GM10847 (cell line): ENCODE data around the gene TBC1D22A.

Source experiments
- POLR2A ChIP-seq: IDR thresholded peaks from 2 replicates; pipeline ENCODE4 v1.6.1; 2011; ENCODE audit not compliant: insufficient read length; ENCODE audit errors: extremely low read depth

TBC1D22A gene

DNA sequence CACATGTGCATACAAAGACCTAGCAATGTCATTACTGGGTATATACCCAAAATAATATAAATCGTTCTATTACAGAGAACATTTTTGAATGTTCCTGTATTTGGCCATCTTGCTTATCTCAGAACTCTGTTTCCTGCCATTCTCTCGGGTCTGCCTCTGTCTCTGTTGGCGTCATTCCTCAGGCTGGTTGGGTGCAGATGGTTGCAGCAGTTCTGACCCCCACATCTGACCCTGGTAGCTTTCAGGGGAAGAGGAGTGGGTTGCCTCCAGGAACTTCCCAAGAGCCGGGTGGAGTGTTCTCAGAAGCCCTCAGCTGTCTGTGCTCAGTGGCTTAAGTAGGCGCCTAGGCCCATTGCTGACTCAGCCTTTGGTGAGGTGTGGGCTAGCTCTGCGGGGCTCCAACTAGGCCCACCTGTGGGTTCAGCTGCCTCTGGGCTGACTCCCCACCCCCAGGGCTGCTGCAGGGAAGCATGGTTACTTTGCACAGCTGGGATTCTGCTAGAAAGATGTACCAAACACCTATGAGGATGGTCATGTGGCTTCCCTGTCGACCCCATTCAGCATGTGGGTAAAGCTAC lies 114.0 kb downstream of the TBC1D22A start:
- TF ChIP-seq POLR2A, result no peak

DNA sequence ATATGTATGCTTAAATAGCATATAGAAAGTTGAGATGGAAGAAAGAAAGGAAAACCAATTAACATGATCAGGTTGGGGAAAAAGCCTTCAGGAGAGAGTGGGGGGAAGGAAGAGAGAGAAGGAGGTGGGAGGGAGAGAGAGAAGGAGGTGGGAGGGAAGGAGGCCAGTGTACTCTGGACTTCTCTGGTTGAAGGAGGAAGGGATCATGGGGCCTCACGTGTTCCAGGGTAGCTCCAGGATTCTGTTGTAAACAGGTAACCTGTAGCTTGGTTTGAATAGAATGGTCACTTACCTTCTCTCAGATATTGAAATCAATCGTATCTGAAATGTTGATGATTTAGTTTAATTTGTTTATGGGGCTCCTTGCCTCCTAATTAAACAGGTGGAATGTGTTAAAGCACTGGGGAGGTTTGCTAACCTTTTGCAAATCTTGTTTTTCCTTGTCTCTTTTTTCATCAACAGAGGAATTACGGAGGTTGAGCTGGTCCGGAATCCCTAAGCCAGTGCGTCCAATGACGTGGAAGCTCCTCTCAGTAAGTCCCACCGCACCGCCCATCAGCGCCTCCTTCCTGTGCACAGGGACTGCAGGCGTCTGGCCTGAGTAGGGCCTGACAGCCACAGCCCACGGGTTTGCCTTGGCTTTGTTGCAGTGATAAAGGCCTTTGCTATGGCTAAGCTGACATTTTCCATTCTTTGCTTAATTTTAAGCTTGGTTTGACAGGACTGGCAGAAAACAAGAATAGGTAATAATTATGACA lies 115.9 kb downstream of the TBC1D22A start:
- TF ChIP-seq POLR2A, result no peak

DNA sequence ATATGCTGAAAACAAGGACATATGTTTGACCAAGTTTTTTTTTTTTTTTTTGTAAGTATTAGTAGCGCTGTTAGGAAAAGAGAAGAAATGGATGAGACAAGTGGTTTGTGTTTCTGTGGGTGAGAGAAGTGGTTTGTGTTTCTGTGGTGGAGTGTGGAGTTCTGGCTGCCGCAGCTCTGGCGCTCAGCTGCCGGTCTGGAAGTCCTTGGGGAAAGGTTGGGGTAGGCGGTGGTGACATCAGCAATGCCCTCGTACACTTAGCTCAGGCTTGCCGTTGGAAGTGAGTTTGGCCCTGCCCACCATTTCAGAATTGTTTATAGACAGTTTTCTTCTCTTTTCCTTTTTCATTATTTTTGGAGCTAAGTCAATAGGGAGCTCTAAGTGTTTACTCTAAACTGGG lies 116.6 kb downstream of the TBC1D22A start:
- TF ChIP-seq POLR2A, result no peak

DNA sequence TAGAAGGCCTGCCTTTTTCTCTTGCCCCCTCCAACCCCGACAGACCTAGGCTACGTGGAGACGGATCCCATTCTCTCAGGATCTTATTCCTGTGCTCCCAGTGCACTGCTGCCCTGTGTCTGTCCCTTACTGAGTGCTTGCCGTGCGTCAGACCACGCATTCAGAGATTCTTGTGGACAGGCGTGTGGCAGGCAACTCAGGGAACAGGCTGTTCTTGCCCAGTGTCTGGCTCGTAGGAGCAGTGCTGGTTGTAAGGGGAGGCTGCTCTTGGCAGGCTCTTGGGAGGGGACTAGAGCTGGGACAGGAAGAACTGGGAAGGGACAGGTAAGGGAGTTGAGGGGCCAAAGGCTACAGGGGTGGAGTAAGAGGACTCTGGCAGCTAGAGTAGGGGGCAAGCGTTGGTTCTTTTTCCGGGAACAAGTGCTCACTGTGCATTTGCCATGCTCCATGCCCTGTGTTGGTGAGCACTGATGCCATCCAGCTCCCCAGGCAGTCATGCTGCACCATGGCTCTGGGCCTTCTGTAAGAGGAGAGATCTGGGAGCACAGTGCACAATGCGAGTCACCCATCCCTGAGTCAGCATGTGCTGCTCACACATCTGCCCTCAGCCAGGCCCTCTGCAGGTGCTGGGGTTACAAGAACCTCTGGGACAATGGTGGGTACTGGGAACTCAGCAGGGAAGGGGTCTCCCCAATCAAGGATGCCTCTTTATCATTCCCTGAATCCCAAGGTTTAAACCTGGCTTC lies 119.1 kb downstream of the TBC1D22A start:
- TF ChIP-seq POLR2A, result no peak

DNA sequence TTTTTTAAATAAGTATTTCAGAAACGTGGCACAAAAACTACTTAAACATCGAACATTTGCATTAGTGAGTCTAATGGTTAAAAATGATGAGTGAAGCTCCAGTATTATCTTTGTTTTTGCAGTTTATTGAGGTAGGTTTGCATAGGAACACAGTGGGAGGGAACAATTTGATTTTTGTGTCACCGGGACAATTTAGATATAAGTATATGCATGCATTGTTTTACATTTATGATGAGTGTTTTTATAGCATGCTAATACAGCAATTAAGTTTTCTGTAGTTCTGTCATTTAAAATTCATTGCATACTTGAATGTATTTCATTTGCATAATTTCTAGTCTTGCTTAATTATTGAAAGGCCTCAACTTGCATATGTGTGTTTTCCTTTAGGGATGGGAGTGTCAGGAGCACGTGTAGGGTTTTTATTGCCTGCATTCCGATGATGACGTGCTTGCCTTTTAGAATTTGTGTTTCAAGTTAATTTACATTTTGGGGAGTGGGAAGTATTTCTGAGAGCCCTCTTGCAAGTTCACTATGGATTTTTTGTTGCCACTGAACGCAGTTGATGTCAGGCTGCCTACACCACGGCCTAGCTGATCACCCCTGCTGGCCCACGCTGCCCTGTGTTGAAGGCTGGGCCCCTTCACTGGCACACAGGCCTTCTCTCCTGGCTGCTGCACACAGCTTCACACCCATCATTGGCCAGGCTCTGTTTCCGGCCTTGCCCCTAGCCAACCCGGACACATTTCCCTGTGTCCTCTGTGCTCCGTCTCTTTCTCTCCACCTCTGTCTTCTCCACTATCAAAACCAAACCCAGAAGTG lies 120.9 kb downstream of the TBC1D22A start:
- TF ChIP-seq POLR2A, result no peak

DNA sequence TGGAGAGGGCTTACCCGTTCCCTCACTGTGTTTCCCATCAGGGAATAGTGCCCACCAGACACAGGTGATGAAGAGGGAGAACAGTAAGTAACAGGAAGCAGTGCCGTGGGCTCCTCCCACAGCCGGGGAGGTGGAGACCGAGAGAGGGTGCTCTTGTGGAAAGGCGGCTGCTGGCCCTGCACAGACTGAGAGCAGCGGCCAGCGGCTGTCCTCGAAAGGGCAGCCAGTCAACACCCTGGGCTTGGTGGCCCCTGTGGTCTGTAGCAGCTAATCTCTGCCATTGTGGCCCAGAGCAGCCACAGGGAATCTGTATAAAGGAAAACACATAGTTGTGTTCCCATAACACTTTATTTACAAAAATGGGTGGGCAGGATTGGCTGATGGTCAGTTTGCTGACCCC lies 121.9 kb downstream of the TBC1D22A start:
- TF ChIP-seq POLR2A, result no peak

DNA sequence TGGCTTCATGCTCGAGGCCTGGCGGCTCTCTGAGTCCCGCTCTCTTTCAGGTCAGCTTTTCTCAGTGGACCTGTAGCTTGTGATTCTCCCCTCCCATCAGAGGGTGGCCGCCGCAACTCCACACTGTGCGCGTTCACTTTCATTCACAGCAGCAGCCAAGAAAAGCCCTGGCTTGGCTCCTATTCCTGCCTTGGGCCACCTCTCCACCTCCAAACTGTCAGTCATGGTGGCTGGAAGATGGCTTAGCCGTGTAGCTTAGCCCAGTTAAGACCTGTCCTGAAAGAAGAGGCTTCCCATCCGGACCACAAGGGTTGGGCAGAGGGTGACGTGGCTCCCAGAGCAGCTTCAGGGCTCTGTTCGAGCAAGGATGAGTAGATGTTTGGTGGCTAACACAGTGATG lies 125.5 kb downstream of the TBC1D22A start:
- no peak for TF ChIP-seq POLR2A

DNA sequence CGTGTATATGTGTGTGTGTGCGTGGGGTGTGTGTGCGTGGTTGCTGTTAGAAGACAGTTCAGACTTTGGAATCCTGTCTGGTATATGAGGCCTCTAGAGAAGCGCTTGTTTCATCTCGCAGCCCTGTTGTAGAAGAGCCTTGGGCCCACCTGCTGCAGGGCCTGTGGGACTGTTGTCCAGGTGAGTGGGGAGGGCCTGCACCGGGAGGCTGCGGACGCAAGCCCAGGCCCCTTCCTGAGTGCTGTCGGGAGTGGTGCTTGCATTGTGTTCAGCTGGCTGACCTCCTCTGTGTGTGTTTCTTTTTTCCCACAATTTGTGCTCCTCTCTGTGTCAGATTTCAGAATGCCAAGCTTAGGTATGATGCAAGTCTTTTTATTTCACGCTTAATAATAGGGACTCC lies 128.4 kb downstream of the TBC1D22A start:
- TF ChIP-seq POLR2A, result no peak

DNA sequence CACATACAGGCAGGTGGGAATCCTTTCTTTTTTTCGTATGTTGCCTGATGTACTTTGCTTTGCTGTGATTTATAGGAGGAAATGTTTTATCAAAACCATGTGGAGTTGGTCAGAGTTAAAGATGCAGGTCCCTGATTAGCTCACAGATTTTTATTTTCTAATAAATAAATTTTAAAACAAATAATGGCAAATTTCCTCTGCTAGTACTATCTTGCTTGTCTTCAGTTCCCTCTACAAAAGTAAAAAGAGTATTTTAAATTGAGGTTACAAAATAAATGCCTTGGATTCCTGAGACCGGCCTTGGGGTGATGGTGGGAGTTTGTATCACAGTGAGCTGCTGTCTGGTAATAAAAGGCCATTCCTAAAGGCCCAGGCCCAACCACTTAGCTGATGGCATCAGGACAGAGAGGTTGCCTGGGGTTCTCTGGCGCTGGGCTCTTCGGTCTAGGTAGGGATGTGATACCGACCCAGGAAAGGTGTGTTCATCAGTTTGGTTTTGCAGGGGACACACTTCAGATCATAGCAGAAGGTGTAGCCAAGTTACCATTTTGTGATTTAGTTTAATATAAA lies 129.0 kb downstream of the TBC1D22A start:
- TF ChIP-seq POLR2A, result no peak

DNA sequence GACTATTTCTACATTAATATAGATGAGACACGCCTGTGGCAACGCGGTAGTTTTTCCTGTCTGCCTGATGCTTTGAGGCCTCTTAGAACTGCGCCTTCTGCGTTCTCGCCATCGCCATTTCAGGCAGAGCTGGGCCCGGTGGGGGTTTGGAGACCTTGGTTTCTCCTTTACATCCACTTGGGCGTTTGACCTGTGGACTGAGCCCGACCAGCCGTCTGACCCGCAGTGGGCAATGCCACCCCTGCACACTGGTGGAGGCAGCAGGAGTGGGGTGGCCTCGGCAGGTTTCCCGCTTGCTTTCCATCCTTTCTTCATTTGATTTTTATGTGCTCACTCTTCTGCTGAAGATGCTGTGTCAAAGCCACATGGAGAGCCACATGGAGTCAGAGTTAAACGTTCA lies 130.4 kb downstream of the TBC1D22A start:
- no peak for TF ChIP-seq POLR2A

DNA sequence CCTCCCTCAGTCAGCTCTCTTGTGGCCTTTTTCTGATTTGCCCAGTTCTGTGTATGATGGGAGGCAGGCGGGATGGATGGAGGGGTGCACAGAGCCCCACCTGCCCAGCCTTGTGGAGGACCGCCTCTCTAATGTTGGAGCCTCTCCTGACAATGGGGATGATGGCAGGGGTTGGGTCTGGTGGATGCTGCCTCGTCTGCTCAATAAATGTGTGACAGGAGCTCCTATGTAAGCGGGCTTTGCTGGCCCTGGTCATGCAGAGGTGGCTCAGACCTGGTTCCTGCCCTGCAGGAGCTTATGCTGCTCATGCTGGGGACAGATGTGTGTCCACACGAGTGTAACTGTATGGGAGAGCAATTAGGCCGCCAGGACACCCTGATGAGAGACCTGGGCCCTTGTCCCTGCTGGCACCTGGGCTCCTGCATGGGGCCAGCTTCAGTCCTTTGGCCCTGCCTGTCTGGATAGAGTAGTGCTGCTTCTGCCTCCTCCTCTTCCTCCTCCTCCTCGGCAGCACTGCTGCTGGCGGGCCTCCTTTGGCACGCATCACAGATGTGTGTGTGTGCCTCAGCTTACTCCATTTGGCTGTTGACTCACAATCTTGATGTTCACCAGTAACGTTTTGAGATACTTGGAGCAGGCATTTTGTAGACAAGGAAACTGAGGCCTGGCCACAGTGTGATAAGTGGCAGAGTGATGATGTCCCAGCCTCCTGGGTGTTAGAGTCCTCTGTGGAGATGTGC lies 131.0 kb downstream of the TBC1D22A start:
- TF ChIP-seq POLR2A, result no peak

DNA sequence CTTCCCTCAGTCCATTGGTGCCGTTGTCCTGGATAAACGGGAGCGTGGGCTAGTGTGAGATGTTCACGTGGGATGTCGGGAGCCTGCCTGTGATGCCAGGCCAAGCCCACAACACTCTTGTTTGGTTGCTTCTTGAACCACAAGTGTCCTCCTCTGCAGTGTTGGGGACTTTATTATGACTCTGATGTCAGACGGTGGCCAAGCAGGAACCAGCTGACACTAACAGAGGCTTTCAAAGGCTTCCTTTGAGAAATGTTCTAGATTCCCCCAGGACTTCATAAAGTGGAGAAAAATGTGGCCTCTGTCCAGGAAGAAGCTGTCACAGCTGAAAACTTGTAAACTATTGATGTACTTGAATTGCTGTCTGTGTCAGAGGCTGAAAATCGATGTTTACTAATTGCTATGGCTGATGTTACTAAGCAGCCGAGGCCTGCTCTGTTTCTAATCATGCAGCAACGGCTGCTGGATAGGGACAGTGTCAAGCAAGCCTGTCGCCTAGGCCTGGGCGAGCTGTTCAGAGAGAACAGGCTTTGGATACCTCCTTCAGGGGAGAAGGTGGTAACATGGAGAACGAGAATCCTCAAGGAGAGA lies 131.7 kb downstream of the TBC1D22A start:
- no peak for TF ChIP-seq POLR2A

DNA sequence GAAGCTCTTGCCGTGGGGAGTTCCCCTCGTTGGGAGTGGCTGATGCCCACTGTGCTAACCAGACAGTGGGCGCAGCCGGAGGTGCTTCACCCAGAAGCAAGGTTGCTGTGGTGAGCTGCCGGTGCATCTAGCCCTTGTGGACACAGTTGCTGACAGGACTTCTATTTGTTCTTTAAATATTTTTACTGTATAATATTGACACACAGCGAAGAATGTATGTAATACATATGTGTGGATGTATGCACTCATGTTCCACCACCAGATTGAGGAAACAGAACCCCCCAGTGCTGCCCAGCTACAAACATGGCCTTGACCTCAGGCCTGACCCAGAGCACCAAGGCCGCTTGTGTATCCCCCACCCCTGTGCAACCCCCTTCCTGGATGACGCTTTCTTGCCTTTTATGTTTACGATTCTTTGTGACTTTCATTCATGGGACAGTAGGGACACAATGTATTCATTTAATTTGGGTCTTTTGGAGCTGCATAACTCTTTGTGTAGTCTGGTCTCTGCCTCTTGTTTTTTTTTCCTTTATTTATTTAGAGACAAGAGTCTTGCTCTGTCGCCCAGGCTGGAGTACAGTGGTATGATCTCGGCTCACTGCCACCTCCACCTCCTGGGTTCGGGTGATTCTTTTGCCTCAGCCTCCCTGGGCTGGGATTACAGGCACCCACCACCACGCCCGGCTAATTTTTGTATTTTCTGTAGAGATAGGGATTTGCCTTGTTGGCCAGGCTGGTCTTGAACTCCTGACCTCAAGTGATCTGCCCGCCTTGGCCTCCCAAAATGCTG lies 132.6 kb downstream of the TBC1D22A start:
- no peak for TF ChIP-seq POLR2A

DNA sequence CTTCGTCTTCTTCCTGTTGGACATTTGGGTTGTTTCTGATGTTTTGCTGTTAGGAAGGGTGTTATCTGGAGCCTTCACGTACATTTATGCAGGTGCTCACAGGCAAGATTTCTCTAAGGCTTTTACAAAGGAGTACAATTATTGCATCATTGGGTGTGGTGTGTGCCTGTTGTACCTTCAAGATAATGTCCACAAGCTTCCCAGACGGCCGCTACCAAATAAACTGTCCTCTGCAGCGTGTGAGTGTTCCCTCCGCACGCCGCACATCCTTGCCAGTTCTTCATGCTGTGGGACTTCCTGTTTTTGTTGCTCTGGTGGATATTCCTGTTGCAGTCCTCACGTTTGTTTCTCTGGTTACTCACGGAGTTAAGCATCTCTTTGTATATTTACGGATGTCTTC lies 133.3 kb downstream of the TBC1D22A start:
- TF ChIP-seq POLR2A, result no peak

DNA sequence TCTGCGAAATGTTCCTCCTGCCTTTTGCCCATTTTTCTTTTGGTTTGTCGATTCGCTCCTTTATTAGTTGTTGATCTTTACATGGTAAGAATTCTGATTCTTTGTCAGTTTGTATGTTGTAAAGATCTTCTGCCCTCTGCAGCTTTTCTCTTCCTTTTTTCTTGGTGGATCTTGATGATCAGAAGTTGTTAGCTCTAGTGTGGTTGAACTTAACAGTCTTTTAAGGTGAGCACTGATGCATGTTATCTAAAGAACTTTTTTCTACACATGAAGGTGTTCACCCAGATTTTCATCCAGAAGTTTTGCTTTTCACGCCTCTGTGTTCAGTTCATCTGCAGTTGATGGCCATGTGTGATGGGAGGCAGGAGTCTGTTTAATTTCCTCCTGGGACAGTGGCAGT lies 133.7 kb downstream of the TBC1D22A start:
- no peak for TF ChIP-seq POLR2A
